Mesenchymal stem cell (in vitro differentiated cells and primary cell): ENCODE results near the gene CAMK2G.
"Not testable (repeated sequence)": the region's sequence is repeated elsewhere in the genome, so short reads cannot be mapped to it uniquely, and the experiment has no call there.

Experiments used
- DNase-seq: peaks from one replicate; pipeline ENCODE4 v3.0.0-alpha.2; 2013
- H2AFZ ChIP-seq: one replicate; pipeline ENCODE4 v1.6.1; 2013; ENCODE audit warnings: low read depth, mild to moderate bottlenecking, control low read depth, inconsistent platforms, low read length, moderate library complexity
- H2AK5ac ChIP-seq: 2 replicates; pipeline ENCODE4 v1.6.1; 2013; ENCODE audit warnings: low read length, moderate library complexity, mild to moderate bottlenecking, inconsistent platforms; ENCODE audit not compliant: severe bottlenecking
- H2BK120ac ChIP-seq: one replicate; pipeline ENCODE4 v1.6.1; 2013; ENCODE audit warnings: low read depth, mild to moderate bottlenecking, inconsistent platforms, low read length, moderate library complexity
- H2BK12ac ChIP-seq, 2 experiments: one replicate each; pipeline ENCODE4 v1.6.1; 2013; ENCODE audit warnings: inconsistent platforms in 2 of 2, low read length in 2 of 2, mild to moderate bottlenecking in 2 of 2, moderate library complexity in 2 of 2, control low read depth in 1 of 2
- H2BK15ac ChIP-seq: one replicate; pipeline ENCODE4 v1.6.1; 2013; ENCODE audit warnings: mild to moderate bottlenecking, low read depth, inconsistent platforms; ENCODE audit not compliant: poor library complexity, severe bottlenecking
- H2BK5ac ChIP-seq: 2 replicates; pipeline ENCODE4 v1.6.1; 2013; ENCODE audit warnings: low read depth, mild to moderate bottlenecking, low read length, control low read depth, inconsistent platforms; ENCODE audit not compliant: poor library complexity, severe bottlenecking
- H3K14ac ChIP-seq, 2 experiments: one replicate each; pipeline ENCODE4 v1.6.1; 2013; ENCODE audit warnings: inconsistent platforms in 2 of 2, low read length in 2 of 2, control low read depth in 1 of 2, mild to moderate bottlenecking in 1 of 2, moderate library complexity in 1 of 2
- H3K18ac ChIP-seq, 2 experiments: one replicate each; pipeline ENCODE4 v1.6.1; 2013; ENCODE audit warnings: inconsistent platforms in 2 of 2, low read length in 2 of 2, control low read depth in 1 of 2, low read depth in 1 of 2, mild to moderate bottlenecking in 1 of 2
- H3K23ac ChIP-seq, 2 experiments: one replicate each; pipeline ENCODE4 v1.6.1; 2013; ENCODE audit warnings: inconsistent platforms in 2 of 2, low read length in 2 of 2, mild to moderate bottlenecking in 2 of 2, moderate library complexity in 2 of 2, control low read depth in 1 of 2
- H3K27ac ChIP-seq: 2 replicates; pipeline ENCODE4 v1.5.1; 2013; ENCODE audit warnings: mild to moderate bottlenecking, moderate library complexity, low read length, control low read depth, inconsistent platforms; ENCODE audit not compliant: poor library complexity, severe bottlenecking
- H3K27me3 ChIP-seq, 2 experiments: 2 replicates each; pipeline versions ENCODE4 v1.6.1 to v1.7.0; 2013; ENCODE audit warnings: low read length in 2 of 2, mild to moderate bottlenecking in 2 of 2, moderate library complexity in 2 of 2, control low read depth in 1 of 2, inconsistent platforms in 1 of 2; ENCODE audit not compliant: control insufficient read depth in 1 of 2, insufficient read depth in 1 of 2
- H3K36me3 ChIP-seq, 2 experiments: 2 replicates each; pipeline versions ENCODE4 v1.6.1 to v1.7.0; 2013; ENCODE audit warnings: low read length in 2 of 2, control low read depth in 1 of 2, inconsistent platforms in 1 of 2, low read depth in 1 of 2, mild to moderate bottlenecking in 1 of 2; ENCODE audit not compliant: insufficient read depth in 2 of 2, control insufficient read depth in 1 of 2
- H3K4ac ChIP-seq, 2 experiments: one replicate each; pipeline ENCODE4 v1.6.1; 2013; ENCODE audit warnings: inconsistent platforms in 2 of 2, low read length in 2 of 2, mild to moderate bottlenecking in 2 of 2, moderate library complexity in 2 of 2, control low read depth in 1 of 2, low read depth in 1 of 2
- H3K4me1 ChIP-seq: 2 replicates; pipeline ENCODE4 v1.6.1; 2013; ENCODE audit warnings: low read depth, low read length, control low read depth; ENCODE audit not compliant: control insufficient read depth, insufficient read depth
- H3K4me2 ChIP-seq: 2 replicates; pipeline ENCODE4 v1.6.1; 2013; ENCODE audit warnings: low read length, mild to moderate bottlenecking, inconsistent platforms; ENCODE audit not compliant: poor library complexity, severe bottlenecking
- H3K4me3 ChIP-seq, 2 experiments: 2 replicates each; pipeline versions ENCODE4 v1.5.1 to v1.7.0; 2013; ENCODE audit warnings: low read length in 2 of 2, mild to moderate bottlenecking in 2 of 2, control low read depth in 1 of 2, low read depth in 1 of 2; ENCODE audit not compliant: insufficient read depth in 1 of 2
- H3K79me1 ChIP-seq: replicated peaks from 2 replicates; pipeline ENCODE4 v1.6.1; 2013; ENCODE audit warnings: mild to moderate bottlenecking, control low read depth, low read length, inconsistent platforms; ENCODE audit not compliant: poor library complexity, severe bottlenecking
- H3K9ac ChIP-seq: 2 replicates; pipeline ENCODE4 v1.7.0; 2013; ENCODE audit warnings: mild to moderate bottlenecking, low read length, moderate library complexity
- H3K9me3 ChIP-seq: 2 replicates; pipeline ENCODE4 v1.7.0; 2013; ENCODE audit warnings: mild to moderate bottlenecking, low read length; ENCODE audit not compliant: control insufficient read depth
- H4K8ac ChIP-seq: one replicate; pipeline ENCODE4 v1.6.1; 2013; ENCODE audit warnings: inconsistent platforms, mild to moderate bottlenecking, low read length, moderate library complexity
- H4K91ac ChIP-seq: one replicate; pipeline ENCODE4 v1.6.1; 2013; ENCODE audit warnings: mild to moderate bottlenecking, low read length, inconsistent platforms
- WGBS: methylation state at CpG from one replicate; pipeline ENCODE4 v1.1.7; 2013; ENCODE audit warnings: mixed read lengths; 5-methylcytosine and 5-hydroxymethylcytosine counted together

The CAMK2G gene

GRCh38 chr10:73891540-73891939 is 17.2 kb upstream of the CAMK2G start:
- no peak overlapping the region for H3K14ac ChIP-seq
- no peak overlapping the region for H2BK5ac ChIP-seq
- peak overlapping the region; percentile 66 to 86 for H3K4ac ChIP-seq
- H2BK120ac ChIP-seq, result peak overlapping the region; percentile 39
- H2AFZ ChIP-seq, result no peak overlapping the region
- no peak overlapping the region for H3K9ac ChIP-seq
- H4K91ac ChIP-seq, result peak overlapping the region; percentile 30
- H2BK15ac ChIP-seq, result peak overlapping the region; percentile 65
- peaks cover 35% of the 10 kb centered on the region for H3K4me1 ChIP-seq
- no peaks in the 10 kb centered on the region for H3K9me3 ChIP-seq
- 85% methylated on average over 5 of the region's 5 CpGs for WGBS
- H3K36me3 ChIP-seq, result no peaks in the 10 kb centered on the region
- no peak overlapping the region for H3K4me2 ChIP-seq
- no peak overlapping the region for H3K4me3 ChIP-seq
- H3K27me3 ChIP-seq, result no peaks in the 10 kb centered on the region
- no peak for DNase-seq
- no peak overlapping the region for H4K8ac ChIP-seq
- peak overlapping the region; percentile 31 to 34 for H3K18ac ChIP-seq
- peaks cover 2% of the 10 kb centered on the region for H3K79me1 ChIP-seq
- no peak overlapping the region for H3K23ac ChIP-seq
- no peak overlapping the region for H3K27ac ChIP-seq
- peak overlapping the region; percentile 60 for H2AK5ac ChIP-seq
- peak overlapping the region; percentile 99 for H2BK12ac ChIP-seq

- H3K18ac ChIP-seq, H3K4me2 ChIP-seq, H3K4ac ChIP-seq, DNase-seq, H2AK5ac ChIP-seq, H3K79me1 ChIP-seq, H3K9me3 ChIP-seq, H3K27me3 ChIP-seq, H4K8ac ChIP-seq, H3K9ac ChIP-seq, H3K36me3 ChIP-seq, H2BK5ac ChIP-seq, H3K14ac ChIP-seq, H2BK12ac ChIP-seq, H3K23ac ChIP-seq, H3K27ac ChIP-seq, H2AFZ ChIP-seq, H2BK15ac ChIP-seq, H3K4me3 ChIP-seq, H4K91ac ChIP-seq: not testable (repeated sequence)
- Histone ChIP-seq H2BK120ac (peak overlapping the region; percentile 78), H3K4me1 (peaks cover 30% of the 10 kb centered on the region)
- whole genome bisulfite sequencing, result 63% methylated on average over 3 of the region's 3 CpGs
Measured at GRCh38 chr10:73890830-73891229, 16.5 kb upstream of the CAMK2G start.

GRCh38 chr10:73890261-73890660 is 15.9 kb upstream of the CAMK2G start:
- Histone ChIP-seq H3K23ac (no peak overlapping the region), H3K14ac (no peak overlapping the region), H3K9ac (no peak overlapping the region), H2BK12ac (no peak overlapping the region), H4K8ac (no peak overlapping the region), H3K4me2 (no peak overlapping the region), H3K4ac (no peak overlapping the region), H2AK5ac (no peak overlapping the region), H2AFZ (no peak overlapping the region), H2BK5ac (no peak overlapping the region), H3K18ac (no peak overlapping the region), H3K79me1 (peaks cover 2% of the 10 kb centered on the region), H4K91ac (no peak overlapping the region), H3K9me3 (no peaks in the 10 kb centered on the region), H2BK15ac (no peak overlapping the region), H3K27me3 (no peaks in the 10 kb centered on the region), H2BK120ac (peak overlapping the region; percentile 78), H3K4me1 (peaks cover 30% of the 10 kb centered on the region), H3K4me3 (no peak overlapping the region), H3K36me3 (no peaks in the 10 kb centered on the region), H3K27ac (no peak overlapping the region)
- WGBS, result 96% methylated on average over 5 of the region's 5 CpGs
- DNase-seq, result no peak

- H4K8ac ChIP-seq, result peak overlapping the region; percentile 56
- not testable (repeated sequence) for H3K9me3 ChIP-seq, H2AFZ ChIP-seq, H2BK15ac ChIP-seq, H2BK5ac ChIP-seq, H3K4ac ChIP-seq, H3K79me1 ChIP-seq, H3K9ac ChIP-seq, H3K4me3 ChIP-seq, H3K14ac ChIP-seq, H3K36me3 ChIP-seq, H3K4me2 ChIP-seq, DNase-seq, H3K18ac ChIP-seq, H2AK5ac ChIP-seq, H2BK120ac ChIP-seq, H4K91ac ChIP-seq, H3K27me3 ChIP-seq, H3K23ac ChIP-seq
- whole genome bisulfite sequencing, result 83% methylated on average over 3 of the region's 3 CpGs
- peak overlapping the region; percentile 100 for H3K27ac ChIP-seq
- H2BK12ac ChIP-seq, result peak overlapping the region in 1 of 2 experiments; percentile 8
- H3K4me1 ChIP-seq, result peaks cover 28% of the 10 kb centered on the region
Measured at GRCh38 chr10:73889416-73889815, 15.1 kb upstream of the CAMK2G start.
